Body of pancreas (tissue), 4 donors: ENCODE measurements around the gene ATXN7L1. TPM values are rescaled to one million over a fixed set of nuclear protein-coding genes. Genes with fewer than 3 reads are reported as not detected.
A peak's percentile ranks its signal among the peaks of the same experiment; 100 is the strongest.

Experiments
- ATAC-seq: fragments of 150-250 bp; one replicate; pipeline ENCODE4 v1.9.1; 2016
- DNase-seq, 4 donors: peaks; one replicate each; pipeline ENCODE4 v3.0.0-alpha.2; 2019
- H3K27ac ChIP-seq, 4 donors: fragments of 200-600 bp; sonication (generic); 1 replicate in 3 of 4; 2 replicates in 1 of 4; pipeline versions ENCODE4 v1.5.1 to v1.6.1; 2016 to 2019; ENCODE audit warnings: mild to moderate bottlenecking in 1 of 4, mixed read lengths in 1 of 4, moderate library complexity in 1 of 4
- H3K27me3 ChIP-seq, 2 donors: fragments of 200-600 bp; sonication (generic); one replicate each; pipeline ENCODE4 v1.6.0; 2016; ENCODE audit warnings: mild to moderate bottlenecking in 1 of 2
- H3K36me3 ChIP-seq, 2 donors: fragments of 200-600 bp; sonication (generic); replicated peaks in 1 of 2; 2 replicates each; pipeline ENCODE4 v1.5.1; 2016; ENCODE audit warnings: low read depth in 2 of 2; ENCODE audit not compliant: insufficient read depth in 1 of 2
- H3K4me1 ChIP-seq: fragments of 200-600 bp; sonication (generic); one replicate; pipeline ENCODE4 v1.6.0; 2016
- H3K4me3 ChIP-seq, 2 donors: fragments of 200-600 bp; sonication (generic); 1 replicate in 1 of 2; 2 replicates in 1 of 2; pipeline ENCODE4 v1.5.1; 2016 to 2019
- H3K9me3 ChIP-seq, 3 donors: fragments of 200-600 bp; sonication (generic); 1 replicate in 2 of 3; 2 replicates in 1 of 3; pipeline ENCODE4 v1.5.1; 2016
- POLR2A ChIP-seq, 3 donors: fragments of 450-650 bp; IDR thresholded peaks; one replicate each; pipeline ENCODE4 v1.6.1; 2016; ENCODE audit warnings: antibody characterized with exemption in 3 of 3, mild to moderate bottlenecking in 2 of 3
- WGBS, 2 donors: methylation state at CpG; one replicate each; pipeline ENCODE4 v1.1.5; 2017; 5-methylcytosine and 5-hydroxymethylcytosine counted together
- intact Hi-C: fragments of 100-400 bp; cut with DNase I; formaldehyde crosslinking; loops from one replicate; pipeline ENCODE4 v1.15.1; 2023
- total RNA-seq, 2 donors: library from RNA; depleted of rRNA; stranded (reverse); fragments of >200 nt; gene quantifications; one replicate each; pipeline ENCODE4 v1.1.0, GENCODE V29; 2016
- TF ChIP-seq, protein P1 (sequence below), 7 experiments: fragments of 450-650 bp in 4 of 7; fragments of 200-600 bp in 3 of 7; sonication (generic) in 3 of 7; IDR thresholded peaks; one replicate each; pipeline ENCODE4 v1.5.1; 2016 to 2019; ENCODE audit warnings: antibody characterized with exemption in 7 of 7

Gene ATXN7L1
- total RNA-seq, 2 donors from 2014 or later: 6.6 to 8.0 TPM

DNA sequence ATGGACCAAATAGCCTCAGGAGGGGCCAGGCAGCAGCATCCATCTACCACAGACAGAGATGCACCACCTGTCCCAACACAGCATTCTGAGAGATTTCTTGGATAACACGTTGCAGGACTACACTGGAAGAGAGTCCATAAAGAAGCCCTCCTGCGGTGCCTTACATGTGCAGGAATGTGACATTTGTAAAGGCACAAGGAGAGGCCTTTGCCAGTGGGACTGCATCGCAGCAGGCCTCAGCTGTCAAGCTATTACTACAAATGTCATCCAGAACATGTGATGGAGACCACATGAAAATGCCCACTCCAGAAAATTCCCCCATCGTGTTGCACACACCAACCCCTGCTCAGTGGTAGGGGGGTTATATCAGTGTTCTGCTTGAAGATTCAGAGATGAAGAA is 77.4 kb downstream of the ATXN7L1 start:
- no peaks in the 10 kb centered on the region for H3K36me3 ChIP-seq
- H3K4me3 ChIP-seq: no peak overlapping the region
- intact Hi-C loops: no loop called here
- peaks cover 20% of the 10 kb centered on the region for H3K4me1 ChIP-seq
- H3K27me3 ChIP-seq: no peaks in the 10 kb centered on the region
- no peak for ATAC-seq
- DNase-seq: no peak
- TF ChIP-seq POLR2A (IDR thresholded peaks at IDR 0.05): no peak
- TF ChIP-seq, protein P1, sequence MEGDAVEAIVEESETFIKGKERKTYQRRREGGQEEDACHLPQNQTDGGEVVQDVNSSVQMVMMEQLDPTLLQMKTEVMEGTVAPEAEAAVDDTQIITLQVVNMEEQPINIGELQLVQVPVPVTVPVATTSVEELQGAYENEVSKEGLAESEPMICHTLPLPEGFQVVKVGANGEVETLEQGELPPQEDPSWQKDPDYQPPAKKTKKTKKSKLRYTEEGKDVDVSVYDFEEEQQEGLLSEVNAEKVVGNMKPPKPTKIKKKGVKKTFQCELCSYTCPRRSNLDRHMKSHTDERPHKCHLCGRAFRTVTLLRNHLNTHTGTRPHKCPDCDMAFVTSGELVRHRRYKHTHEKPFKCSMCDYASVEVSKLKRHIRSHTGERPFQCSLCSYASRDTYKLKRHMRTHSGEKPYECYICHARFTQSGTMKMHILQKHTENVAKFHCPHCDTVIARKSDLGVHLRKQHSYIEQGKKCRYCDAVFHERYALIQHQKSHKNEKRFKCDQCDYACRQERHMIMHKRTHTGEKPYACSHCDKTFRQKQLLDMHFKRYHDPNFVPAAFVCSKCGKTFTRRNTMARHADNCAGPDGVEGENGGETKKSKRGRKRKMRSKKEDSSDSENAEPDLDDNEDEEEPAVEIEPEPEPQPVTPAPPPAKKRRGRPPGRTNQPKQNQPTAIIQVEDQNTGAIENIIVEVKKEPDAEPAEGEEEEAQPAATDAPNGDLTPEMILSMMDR (IDR thresholded peaks at IDR 0.05): no peak
- no peak overlapping the region for H3K27ac ChIP-seq
- no peaks in the 10 kb centered on the region for H3K9me3 ChIP-seq
- 93 to 94% methylated on average over 4 of the region's 4 CpGs for WGBS, 2 donors

DNA sequence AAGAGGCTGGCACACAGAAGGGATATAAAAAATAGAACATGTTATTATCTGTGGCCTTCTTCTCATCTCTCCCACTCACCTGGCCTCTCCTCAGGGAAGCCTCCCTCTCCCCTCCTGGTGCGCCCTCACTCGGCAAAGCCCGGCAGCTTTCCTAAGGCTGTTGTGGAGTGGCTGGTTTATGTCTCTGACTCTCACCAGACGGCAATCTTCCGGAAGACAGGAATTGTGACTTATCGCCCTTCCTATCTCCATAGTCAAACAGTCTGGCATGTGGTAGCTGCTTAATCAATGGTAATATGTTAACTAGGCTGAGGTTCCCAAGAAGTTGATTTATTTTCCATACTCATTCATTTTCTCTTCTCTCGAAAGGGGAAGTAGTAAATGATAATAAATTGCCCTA is 78.7 kb downstream of the ATXN7L1 start:
- no peak for ATAC-seq
- Histone ChIP-seq H3K4me3 (no peak overlapping the region), H3K4me1 (peaks cover 20% of the 10 kb centered on the region), H3K36me3 (no peaks in the 10 kb centered on the region), H3K9me3 (no peaks in the 10 kb centered on the region), H3K27me3 (no peaks in the 10 kb centered on the region), H3K27ac (no peak overlapping the region)
- intact Hi-C loops: no loop called here
- TF ChIP-seq POLR2A (IDR thresholded peaks at IDR 0.05): no peak
- TF ChIP-seq, protein P1 (IDR thresholded peaks at IDR 0.05): no peak
- DNase-seq: no peak
- 46 to 60% methylated on average over 7 of the region's 7 CpGs for WGBS, 2 donors

DNA sequence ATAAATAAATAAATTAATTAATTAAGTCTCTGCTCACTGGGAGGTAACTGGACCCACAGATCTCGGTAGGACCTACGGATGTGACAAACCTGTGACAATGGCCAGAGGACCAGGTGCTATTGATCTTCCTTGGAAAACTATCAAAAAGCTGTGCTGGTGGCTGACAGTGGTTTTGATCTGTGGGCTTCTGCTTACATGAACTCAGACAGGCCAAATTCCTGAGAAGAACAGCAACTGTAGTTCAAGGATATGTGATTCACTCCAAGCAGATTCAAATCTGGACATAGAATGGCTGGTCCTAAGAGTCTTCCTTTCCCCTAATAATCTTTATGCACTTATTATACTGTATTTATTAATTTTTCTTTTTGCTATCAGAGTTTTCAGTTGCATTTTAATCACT is 80.0 kb downstream of the ATXN7L1 start:
- TF ChIP-seq, protein P1 (IDR thresholded peaks at IDR 0.05): no peak
- no peak for TF ChIP-seq POLR2A (IDR thresholded peaks at IDR 0.05)
- no peak for ATAC-seq
- Histone ChIP-seq H3K4me1 (peaks cover 20% of the 10 kb centered on the region), H3K9me3 (no peaks in the 10 kb centered on the region), H3K27me3 (no peaks in the 10 kb centered on the region), H3K27ac (no peak overlapping the region), H3K4me3 (no peak overlapping the region), H3K36me3 (no peaks in the 10 kb centered on the region)
- no peak for DNase-seq
- intact Hi-C loops: no loop called here
- WGBS, 2 donors: 91 to 98% methylated on average over 2 of the region's 2 CpGs

DNA sequence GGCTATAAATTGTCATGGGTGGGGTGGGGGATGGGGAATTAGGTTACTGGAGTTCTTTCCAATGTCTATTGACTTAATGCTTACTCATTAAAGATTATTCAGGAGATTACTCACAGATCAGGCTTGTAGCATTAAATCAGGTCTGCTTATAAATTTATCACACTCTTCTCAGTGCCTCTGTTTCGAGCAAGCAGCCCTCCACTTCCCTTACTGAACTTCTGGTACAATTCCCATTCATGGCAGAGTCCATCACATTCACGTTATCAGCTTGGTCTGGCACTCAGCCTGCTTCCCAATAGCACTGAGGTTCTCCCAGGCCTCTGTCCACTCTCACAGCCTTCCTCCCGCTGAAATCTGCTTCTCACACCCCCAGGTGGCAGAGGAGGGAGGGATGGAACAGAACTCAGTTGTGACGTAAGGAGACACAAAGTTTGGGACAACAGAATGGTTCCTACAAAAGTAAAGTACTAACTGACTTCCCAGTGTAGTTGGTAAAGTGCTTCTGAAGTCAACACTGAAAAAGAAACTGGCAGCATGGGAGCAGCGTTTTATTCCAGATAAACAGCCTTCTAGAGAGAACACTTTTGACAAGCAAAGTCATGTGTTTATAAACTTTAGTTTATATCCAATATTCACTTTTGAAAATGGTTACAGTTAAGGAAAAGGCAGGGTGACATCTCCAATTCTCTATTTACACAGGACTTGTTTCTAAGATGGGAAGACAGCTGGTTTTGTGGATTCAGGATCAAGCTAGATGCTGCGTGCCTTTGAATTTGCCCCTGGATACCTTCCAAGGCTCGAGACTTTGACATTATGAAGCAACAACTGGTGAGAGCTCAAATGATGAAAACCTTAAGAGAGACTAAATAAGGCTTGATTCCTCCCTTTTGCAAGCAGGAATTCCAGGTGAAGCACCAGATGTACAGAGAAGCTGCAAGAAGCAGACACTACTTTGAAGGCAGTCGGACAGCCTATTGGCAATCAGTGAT is 81.4 kb downstream of the ATXN7L1 start:
- TF ChIP-seq, protein P1 (IDR thresholded peaks at IDR 0.05): no peak
- no peak for TF ChIP-seq POLR2A (IDR thresholded peaks at IDR 0.05)
- Histone ChIP-seq H3K27ac (no peak overlapping the region), H3K4me1 (peaks cover 20% of the 10 kb centered on the region), H3K27me3 (no peaks in the 10 kb centered on the region), H3K4me3 (no peak overlapping the region), H3K9me3 (no peaks in the 10 kb centered on the region), H3K36me3 (no peaks in the 10 kb centered on the region)
- no peak for ATAC-seq
- 50 to 52% methylated on average over 8 of the region's 8 CpGs for WGBS, 2 donors
- DNase-seq: peak in 1 of 4 donors; percentile 28
- intact Hi-C loops: no loop called here
